Fibroblast of villous mesenchyme (primary cell): ENCODE results near the gene FHL1. TPM values are rescaled to one million over a fixed set of nuclear protein-coding genes. Genes with fewer than 3 reads are reported as not detected.

Source experiments
- DNase-seq: peaks from one replicate; pipeline ENCODE4 v3.0.0-alpha.2; 2010; ENCODE audit warnings: low read depth
- H3K4me3 ChIP-seq: 2 replicates; pipeline ENCODE4 v1.5.1; 2011; ENCODE audit warnings: low read depth, mild to moderate bottlenecking, low read length
- total RNA-seq: library from RNA; depleted of rRNA; stranded (reverse); fragments of >200 nt; gene quantifications from 2 replicates; pipeline ENCODE4 v1.2.3, GENCODE V29; 2012
- TF ChIP-seq, protein P1 (sequence below): IDR thresholded peaks from 2 replicates; pipeline ENCODE4 v1.5.1; 2012; ENCODE audit warnings: low read depth, mild to moderate bottlenecking, low read length; ENCODE audit not compliant: insufficient read depth

FHL1 gene
- total RNA-seq, 1 donor: 104 TPM

- TF ChIP-seq, protein P1, sequence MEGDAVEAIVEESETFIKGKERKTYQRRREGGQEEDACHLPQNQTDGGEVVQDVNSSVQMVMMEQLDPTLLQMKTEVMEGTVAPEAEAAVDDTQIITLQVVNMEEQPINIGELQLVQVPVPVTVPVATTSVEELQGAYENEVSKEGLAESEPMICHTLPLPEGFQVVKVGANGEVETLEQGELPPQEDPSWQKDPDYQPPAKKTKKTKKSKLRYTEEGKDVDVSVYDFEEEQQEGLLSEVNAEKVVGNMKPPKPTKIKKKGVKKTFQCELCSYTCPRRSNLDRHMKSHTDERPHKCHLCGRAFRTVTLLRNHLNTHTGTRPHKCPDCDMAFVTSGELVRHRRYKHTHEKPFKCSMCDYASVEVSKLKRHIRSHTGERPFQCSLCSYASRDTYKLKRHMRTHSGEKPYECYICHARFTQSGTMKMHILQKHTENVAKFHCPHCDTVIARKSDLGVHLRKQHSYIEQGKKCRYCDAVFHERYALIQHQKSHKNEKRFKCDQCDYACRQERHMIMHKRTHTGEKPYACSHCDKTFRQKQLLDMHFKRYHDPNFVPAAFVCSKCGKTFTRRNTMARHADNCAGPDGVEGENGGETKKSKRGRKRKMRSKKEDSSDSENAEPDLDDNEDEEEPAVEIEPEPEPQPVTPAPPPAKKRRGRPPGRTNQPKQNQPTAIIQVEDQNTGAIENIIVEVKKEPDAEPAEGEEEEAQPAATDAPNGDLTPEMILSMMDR: no peak
- no peak overlapping the region for H3K4me3 ChIP-seq
- no peak for DNase-seq
Observed at GRCh38 chrX:136128743-136129142, 18.6 kb upstream of the FHL1 start.

DNA sequence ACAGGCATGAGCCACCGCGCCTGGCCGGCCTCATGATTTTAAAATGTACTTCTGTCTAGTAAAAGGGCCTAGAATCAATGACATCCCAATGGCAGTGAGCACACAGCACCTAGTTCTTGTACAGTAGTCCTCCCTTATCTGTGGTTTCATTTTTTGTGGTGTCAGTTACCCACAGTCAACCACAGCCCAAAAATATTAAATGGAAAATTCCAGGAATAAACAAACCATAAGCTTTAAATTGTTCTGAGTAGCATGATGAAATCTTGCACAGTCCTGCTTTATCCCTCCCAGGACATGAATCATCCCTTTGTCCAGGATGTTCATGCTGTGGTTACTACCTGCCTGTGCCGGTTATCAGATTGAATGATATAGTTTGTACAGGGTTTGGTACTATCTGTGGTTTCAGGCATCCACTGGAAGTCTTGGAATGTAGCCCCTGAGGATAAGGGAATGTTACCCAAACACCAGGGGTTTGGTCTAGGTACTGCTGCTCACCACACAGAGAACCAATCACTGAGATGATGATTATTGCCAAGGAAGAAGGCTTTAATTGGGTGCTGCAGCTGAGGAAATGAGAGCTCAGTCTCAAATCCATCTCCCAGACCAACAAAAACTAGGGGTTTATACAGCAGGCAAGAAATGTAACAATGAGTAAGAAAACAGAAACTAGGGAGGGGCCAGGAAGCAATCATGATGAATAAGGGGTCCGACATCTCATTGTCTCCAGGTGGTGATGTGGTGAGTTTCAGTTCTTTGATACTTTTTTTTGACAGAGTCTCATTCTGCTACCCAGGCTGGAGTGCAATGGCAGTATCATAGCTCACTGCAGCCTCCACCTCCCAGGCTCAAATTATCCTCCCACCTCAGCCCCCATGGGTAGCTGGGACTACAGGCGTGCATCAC is 16.2 kb upstream of the FHL1 start:
- TF ChIP-seq, protein P1: no peak
- DNase-seq: peak; percentile 88
- H3K4me3 ChIP-seq: no peak overlapping the region

DNA sequence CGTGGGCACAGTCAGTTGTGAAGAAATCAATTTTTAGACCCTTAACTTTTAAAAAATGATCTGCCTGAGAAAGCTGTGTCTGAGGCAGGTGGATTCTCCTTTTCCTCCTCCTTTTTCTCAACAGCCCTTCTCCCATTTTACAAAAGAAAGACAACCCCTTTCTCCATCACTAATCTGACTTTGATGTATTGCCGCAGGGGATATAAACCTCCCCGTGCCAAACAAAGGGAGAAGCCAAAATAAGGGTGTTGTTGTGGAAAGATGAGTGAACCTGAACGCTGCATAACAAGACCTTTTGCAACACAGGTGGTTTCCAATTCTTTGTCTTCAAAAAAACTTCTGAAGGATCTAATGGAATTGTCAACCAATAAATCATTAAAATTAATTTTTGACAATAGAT is 8.4 kb upstream of the FHL1 start:
- no peak for DNase-seq
- TF ChIP-seq, protein P1: no peak
- no peak overlapping the region for H3K4me3 ChIP-seq

- TF ChIP-seq, protein P1: no peak
- H3K4me3 ChIP-seq: no peak overlapping the region
- no peak for DNase-seq
Observed at GRCh38 chrX:136141569-136141968, 5.8 kb upstream of the FHL1 start.

- TF ChIP-seq, protein P1: no peak
- no peak overlapping the region for H3K4me3 ChIP-seq
- peak; percentile 35 for DNase-seq
Observed at GRCh38 chrX:136142592-136142991, 4.7 kb upstream of the FHL1 start.

GRCh38 chrX:136143711-136144110 is 3.6 kb upstream of the FHL1 start:
- TF ChIP-seq, protein P1: no peak
- H3K4me3 ChIP-seq: no peak overlapping the region
- no peak for DNase-seq
